ENCODE measurements around the gene CRIP3.

The CRIP3 gene

DNA sequence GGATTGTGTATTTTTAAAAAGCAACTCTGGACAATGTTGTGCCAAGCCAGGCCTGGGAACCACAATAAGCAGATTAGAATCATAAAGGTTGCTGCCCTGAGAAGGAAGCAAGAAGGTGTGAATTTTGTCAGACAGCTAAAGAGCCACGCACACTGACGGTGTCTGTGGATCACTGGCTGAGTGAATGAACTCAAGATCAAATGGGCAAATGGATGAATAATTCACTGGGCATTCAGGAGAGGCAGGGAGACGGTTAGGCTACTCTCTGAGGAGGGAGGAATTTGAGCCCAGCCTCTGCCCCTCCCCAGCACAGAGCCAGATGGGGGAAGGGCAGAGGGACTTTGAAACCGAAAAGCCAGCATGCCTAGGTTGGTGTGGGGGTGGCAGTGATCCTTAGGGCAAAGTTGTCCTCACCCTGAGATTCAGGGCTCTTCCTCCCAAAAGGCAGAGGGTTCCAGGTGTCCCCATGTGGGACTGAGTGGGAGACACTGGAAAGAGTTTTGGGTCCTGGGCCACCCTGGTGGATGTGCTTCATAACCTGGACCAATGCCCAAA lies 30.0 kb downstream of the CRIP3 start:
- H3K27ac ChIP-seq (ENCODE audit: low read depth, low read length), result no peak overlapping the region
- H4K12ac ChIP-seq (ENCODE audit: low read depth, low read length), result no peak overlapping the region
- H4K91ac ChIP-seq (ENCODE audit: low read depth, low read length), result no peak overlapping the region
- H3K79me1 ChIP-seq (ENCODE audit: low read length), result no peaks in the 10 kb centered on the region
- peaks cover 16% of the 10 kb centered on the region for H3K9me3 ChIP-seq (ENCODE audit: insufficient read depth, low read depth, low read length)
- H4K8ac ChIP-seq (ENCODE audit: low read depth, low read length), result no peak overlapping the region
- no peak overlapping the region for H3K4me2 ChIP-seq (ENCODE audit: low read length)
- H3K9ac ChIP-seq (ENCODE audit: low read length), result no peak overlapping the region
- H3K4ac ChIP-seq (ENCODE audit: low read depth, low read length), result no peak overlapping the region
- no peak overlapping the region for H2BK12ac ChIP-seq (ENCODE audit: low read length)
- no peak overlapping the region for H3K14ac ChIP-seq (ENCODE audit: low read length)
- peaks cover 0 to 4% of the 10 kb centered on the region in 2 experiments for H3K4me1 ChIP-seq (ENCODE audit: control insufficient read depth in 1 of 2, insufficient read depth in 2 of 2, low read length in 2 of 2)
- no peak overlapping the region for H2AK5ac ChIP-seq (ENCODE audit: low read length)
- no peaks in the 10 kb centered on the region for H3K36me3 ChIP-seq (ENCODE audit: control insufficient read depth in 1 of 2, insufficient read depth in 2 of 2, low read length in 2 of 2)
- no peak overlapping the region for H3K18ac ChIP-seq (ENCODE audit: low read length)
- no peak overlapping the region for H3K4me3 ChIP-seq (ENCODE audit: low read depth, low read length)
- H2BK120ac ChIP-seq (ENCODE audit: insufficient read depth, low read length, poor library complexity), result no peak overlapping the region
- no CpG with 5 or more reads among the region's 4 CpGs for WGBS (ENCODE audit: extremely low coverage, insufficient coverage, insufficient read length)
- no peaks in the 10 kb centered on the region for H3K79me2 ChIP-seq (ENCODE audit: control insufficient read depth, insufficient read depth, low read length, poor library complexity)
- H2BK5ac ChIP-seq (ENCODE audit: low read depth, low read length, poor library complexity), result no peak overlapping the region
- H2AFZ ChIP-seq (ENCODE audit: insufficient read depth, low read length, poor library complexity), result no peak overlapping the region
- no peak overlapping the region for H3K23ac ChIP-seq (ENCODE audit: low read length)
- peaks cover 36% of the 10 kb centered on the region for H3K27me3 ChIP-seq (ENCODE audit: insufficient read depth, low read length)
- no peak for DNase-seq

DNA sequence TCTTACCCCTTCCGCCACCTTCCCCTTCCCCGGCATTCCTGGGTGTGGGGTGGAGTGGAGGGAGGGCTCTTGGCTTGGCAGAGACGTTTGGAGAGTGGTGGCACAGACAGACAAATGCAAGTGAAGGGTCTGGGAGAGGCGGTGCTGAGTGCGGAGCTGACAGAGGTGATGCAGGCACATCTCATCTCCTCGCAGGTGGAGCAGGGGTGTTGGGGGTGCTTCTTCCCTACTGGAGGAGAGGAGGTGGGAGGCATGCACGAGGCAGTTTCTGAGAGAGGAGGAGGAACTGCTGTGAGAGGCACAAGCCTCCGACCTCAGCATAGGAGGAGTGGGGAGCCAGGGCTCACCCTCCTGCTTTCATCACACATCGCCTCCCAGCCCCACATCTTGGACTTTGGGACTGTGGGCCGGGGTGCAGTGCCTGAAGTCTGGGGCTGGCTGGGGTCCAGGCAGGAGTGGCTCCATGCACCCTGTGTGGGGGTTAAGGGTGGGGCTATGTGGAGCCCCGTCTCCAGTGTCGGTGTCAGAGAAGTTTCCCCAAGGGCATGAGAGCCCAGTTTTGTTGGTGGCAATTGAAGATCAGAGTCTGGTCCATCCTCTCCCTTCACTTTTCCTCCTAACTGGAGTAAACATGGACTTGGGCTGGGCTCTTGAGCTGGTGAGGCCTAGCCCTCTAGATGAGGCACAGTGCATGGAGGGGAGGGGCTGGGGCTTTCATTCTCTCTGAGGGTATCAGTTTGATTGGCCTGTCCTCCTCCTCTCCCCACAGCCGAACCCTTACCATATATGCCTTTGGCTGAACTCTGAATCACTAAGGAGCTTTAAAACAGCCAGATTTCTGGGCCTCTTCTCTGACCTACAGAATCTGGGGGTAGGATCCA lies 30.7 kb downstream of the CRIP3 start:
- Histone ChIP-seq H3K23ac (ENCODE audit: low read length) (no peak overlapping the region), H3K36me3 (ENCODE audit: control insufficient read depth in 1 of 2, insufficient read depth in 2 of 2, low read length in 2 of 2) (no peaks in the 10 kb centered on the region), H3K9me3 (ENCODE audit: insufficient read depth, low read depth, low read length) (peaks cover 16% of the 10 kb centered on the region), H3K14ac (ENCODE audit: low read length) (no peak overlapping the region), H3K4me1 (ENCODE audit: control insufficient read depth in 1 of 2, insufficient read depth in 2 of 2, low read length in 2 of 2) (peaks cover 0 to 4% of the 10 kb centered on the region in 2 experiments), H3K4ac (ENCODE audit: low read depth, low read length) (no peak overlapping the region), H3K18ac (ENCODE audit: low read length) (no peak overlapping the region), H2AK5ac (ENCODE audit: low read length) (no peak overlapping the region), H4K91ac (ENCODE audit: low read depth, low read length) (no peak overlapping the region), H3K79me1 (ENCODE audit: low read length) (no peaks in the 10 kb centered on the region), H2BK12ac (ENCODE audit: low read length) (no peak overlapping the region), H3K27ac (ENCODE audit: low read depth, low read length) (no peak overlapping the region), H2BK5ac (ENCODE audit: low read depth, low read length, poor library complexity) (no peak overlapping the region), H2AFZ (ENCODE audit: insufficient read depth, low read length, poor library complexity) (no peak overlapping the region), H4K12ac (ENCODE audit: low read depth, low read length) (no peak overlapping the region), H3K4me2 (ENCODE audit: low read length) (no peak overlapping the region), H3K27me3 (ENCODE audit: insufficient read depth, low read length) (peaks cover 41% of the 10 kb centered on the region), H3K4me3 (ENCODE audit: low read depth, low read length) (no peak overlapping the region), H4K8ac (ENCODE audit: low read depth, low read length) (no peak overlapping the region), H3K9ac (ENCODE audit: low read length) (no peak overlapping the region), H3K79me2 (ENCODE audit: control insufficient read depth, insufficient read depth, low read length, poor library complexity) (no peaks in the 10 kb centered on the region), H2BK120ac (ENCODE audit: insufficient read depth, low read length, poor library complexity) (no peak overlapping the region)
- no CpG with 5 or more reads among the region's 13 CpGs for WGBS (ENCODE audit: extremely low coverage, insufficient coverage, insufficient read length)
- DNase-seq, result no peak

- no peak overlapping the region for H3K23ac ChIP-seq (ENCODE audit: low read length)
- H3K27me3 ChIP-seq (ENCODE audit: insufficient read depth, low read length), result peaks cover 41% of the 10 kb centered on the region
- no peaks in the 10 kb centered on the region for H3K36me3 ChIP-seq (ENCODE audit: control insufficient read depth in 1 of 2, insufficient read depth in 2 of 2, low read length in 2 of 2)
- H3K27ac ChIP-seq (ENCODE audit: low read depth, low read length), result no peak overlapping the region
- H3K18ac ChIP-seq (ENCODE audit: low read length), result no peak overlapping the region
- H2BK5ac ChIP-seq (ENCODE audit: low read depth, low read length, poor library complexity), result no peak overlapping the region
- H2AK5ac ChIP-seq (ENCODE audit: low read length), result no peak overlapping the region
- no peak overlapping the region for H3K4me3 ChIP-seq (ENCODE audit: low read depth, low read length)
- no peak overlapping the region for H4K8ac ChIP-seq (ENCODE audit: low read depth, low read length)
- no peak overlapping the region for H2AFZ ChIP-seq (ENCODE audit: insufficient read depth, low read length, poor library complexity)
- H4K12ac ChIP-seq (ENCODE audit: low read depth, low read length), result no peak overlapping the region
- WGBS (ENCODE audit: extremely low coverage, insufficient coverage, insufficient read length), result no CpG with 5 or more reads among the region's 6 CpGs
- no peak for DNase-seq
- no peak overlapping the region for H4K91ac ChIP-seq (ENCODE audit: low read depth, low read length)
- peaks cover 0 to 4% of the 10 kb centered on the region in 2 experiments for H3K4me1 ChIP-seq (ENCODE audit: control insufficient read depth in 1 of 2, insufficient read depth in 2 of 2, low read length in 2 of 2)
- H3K79me1 ChIP-seq (ENCODE audit: low read length), result no peaks in the 10 kb centered on the region
- no peak overlapping the region for H2BK120ac ChIP-seq (ENCODE audit: insufficient read depth, low read length, poor library complexity)
- H3K14ac ChIP-seq (ENCODE audit: low read length), result no peak overlapping the region
- H3K9ac ChIP-seq (ENCODE audit: low read length), result no peak overlapping the region
- no peak overlapping the region for H3K4me2 ChIP-seq (ENCODE audit: low read length)
- no peaks in the 10 kb centered on the region for H3K79me2 ChIP-seq (ENCODE audit: control insufficient read depth, insufficient read depth, low read length, poor library complexity)
- H2BK12ac ChIP-seq (ENCODE audit: low read length), result no peak overlapping the region
- peaks cover 16% of the 10 kb centered on the region for H3K9me3 ChIP-seq (ENCODE audit: insufficient read depth, low read depth, low read length)
- H3K4ac ChIP-seq (ENCODE audit: low read depth, low read length), result no peak overlapping the region
Observed at GRCh38 chr6:43277306-43277642, 31.4 kb downstream of the CRIP3 start.

GRCh38 chr6:43276577-43277305 lies 31.9 kb downstream of the CRIP3 start:
- no peak overlapping the region for H3K4me2 ChIP-seq (ENCODE audit: low read length)
- no peak overlapping the region for H3K9ac ChIP-seq (ENCODE audit: low read length)
- WGBS (ENCODE audit: extremely low coverage, insufficient coverage, insufficient read length), result no CpG with 5 or more reads among the region's 11 CpGs
- no peak overlapping the region for H3K23ac ChIP-seq (ENCODE audit: low read length)
- no peak for DNase-seq
- no peak overlapping the region for H3K14ac ChIP-seq (ENCODE audit: low read length)
- H3K18ac ChIP-seq (ENCODE audit: low read length), result no peak overlapping the region
- no peak overlapping the region for H2AK5ac ChIP-seq (ENCODE audit: low read length)
- no peak overlapping the region for H2BK12ac ChIP-seq (ENCODE audit: low read length)
- H2AFZ ChIP-seq (ENCODE audit: insufficient read depth, low read length, poor library complexity), result no peak overlapping the region
- H3K36me3 ChIP-seq (ENCODE audit: control insufficient read depth in 1 of 2, insufficient read depth in 2 of 2, low read length in 2 of 2), result no peaks in the 10 kb centered on the region
- no peak overlapping the region for H4K12ac ChIP-seq (ENCODE audit: low read depth, low read length)
- no peak overlapping the region for H4K91ac ChIP-seq (ENCODE audit: low read depth, low read length)
- H2BK120ac ChIP-seq (ENCODE audit: insufficient read depth, low read length, poor library complexity), result no peak overlapping the region
- H3K4ac ChIP-seq (ENCODE audit: low read depth, low read length), result no peak overlapping the region
- peaks cover 41% of the 10 kb centered on the region for H3K27me3 ChIP-seq (ENCODE audit: insufficient read depth, low read length)
- H4K8ac ChIP-seq (ENCODE audit: low read depth, low read length), result no peak overlapping the region
- no peaks in the 10 kb centered on the region for H3K79me2 ChIP-seq (ENCODE audit: control insufficient read depth, insufficient read depth, low read length, poor library complexity)
- H3K9me3 ChIP-seq (ENCODE audit: insufficient read depth, low read depth, low read length), result peaks cover 16% of the 10 kb centered on the region
- no peak overlapping the region for H2BK5ac ChIP-seq (ENCODE audit: low read depth, low read length, poor library complexity)
- peaks cover 0 to 4% of the 10 kb centered on the region in 2 experiments for H3K4me1 ChIP-seq (ENCODE audit: control insufficient read depth in 1 of 2, insufficient read depth in 2 of 2, low read length in 2 of 2)
- no peak overlapping the region for H3K27ac ChIP-seq (ENCODE audit: low read depth, low read length)
- no peaks in the 10 kb centered on the region for H3K79me1 ChIP-seq (ENCODE audit: low read length)
- H3K4me3 ChIP-seq (ENCODE audit: low read depth, low read length), result no peak overlapping the region

Data from trophoblast cell (in vitro differentiated cells and primary cell).